HG02588 (cell line): Measurements from ENCODE around the gene CBFA2T3.
"Not testable (repeated sequence)": the region's sequence is repeated elsewhere in the genome, so short reads cannot be mapped to it uniquely, and the experiment has no call there.

Experiments used
- ATAC-seq: cut with Tn5 transposase; IDR thresholded peaks from one replicate; pipeline ENCODE4 v1.9.1; 2021; ENCODE audit warnings: mild to moderate bottlenecking, moderate library complexity; ENCODE audit not compliant: unreplicated experiment

Gene CBFA2T3

GRCh38 chr16:88925540-88925887, 51.5 kb downstream of the CBFA2T3 start:
- no peak for ATAC-seq

GRCh38 chr16:88924834-88925539, 52.0 kb downstream of the CBFA2T3 start:
- no peak for ATAC-seq

GRCh38 chr16:88923926-88924833, 52.8 kb downstream of the CBFA2T3 start:
- ATAC-seq, result no peak

GRCh38 chr16:88923450-88923849, 53.6 kb downstream of the CBFA2T3 start:
- no peak for ATAC-seq

GRCh38 chr16:88922826-88923410, 54.1 kb downstream of the CBFA2T3 start:
- no peak for ATAC-seq

- no peak for ATAC-seq
These were observed 54.7 kb downstream of the CBFA2T3 start for GRCh38 chr16:88922114-88922825.

- ATAC-seq, result no peak
These were observed 55.4 kb downstream of the CBFA2T3 start for GRCh38 chr16:88921591-88921990.

- no peak for ATAC-seq
These were observed 56.1 kb downstream of the CBFA2T3 start for GRCh38 chr16:88920618-88921590.

GRCh38 chr16:88919936-88920335, 57.1 kb downstream of the CBFA2T3 start:
- no peak for ATAC-seq

GRCh38 chr16:88918896-88919295, 58.1 kb downstream of the CBFA2T3 start:
- not testable (repeated sequence) for ATAC-seq

- no peak for ATAC-seq
These were observed 58.9 kb downstream of the CBFA2T3 start for GRCh38 chr16:88917915-88918627.

GRCh38 chr16:88917146-88917914, 59.7 kb downstream of the CBFA2T3 start:
- no peak for ATAC-seq

- no peak for ATAC-seq
These were observed 61.2 kb downstream of the CBFA2T3 start for GRCh38 chr16:88915639-88916327.

- no peak for ATAC-seq
These were observed 62.1 kb downstream of the CBFA2T3 start for GRCh38 chr16:88914750-88915368.

- ATAC-seq, result no peak
These were observed 63.1 kb downstream of the CBFA2T3 start for GRCh38 chr16:88913870-88914269.

- no peak for ATAC-seq
These were observed 63.9 kb downstream of the CBFA2T3 start for GRCh38 chr16:88913001-88913612.

GRCh38 chr16:88912556-88912955, 64.5 kb downstream of the CBFA2T3 start:
- ATAC-seq, result no peak
